ENCODE measurements around the gene PHACTR3. TPM values are rescaled to one million over a fixed set of nuclear protein-coding genes. Genes with fewer than 3 reads are reported as not detected.

PHACTR3 gene
- total and polyA plus RNA-seq, 7 experiments from 2014 or later = 0.49 TPM; not detected in 6

- H3K4me3 ChIP-seq (ENCODE audit: low read length) = no peak overlapping the region
- DNase-seq (no peak), ATAC-seq (no peak)
- Mint-ChIP-seq H3K36me3 (no peaks in the 10 kb centered on the region), H3K27me3 (peaks cover 0 to 22% (median 4%) of the 10 kb centered on the region in 5 donors), H3K4me1 (no peaks in the 10 kb centered on the region), H3K4me3 (no peak overlapping the region), H3K9me3 (peaks cover 0 to 4% (median 0%) of the 10 kb centered on the region in 11 donors), H3K27ac (no peak overlapping the region)
- ChIA-PET POLR2A (no interaction called here), CTCF (no interaction called here)
- H3K4me1 ChIP-seq (ENCODE audit: control insufficient read depth in 2 of 2, insufficient read depth in 2 of 2, low read length in 2 of 2) = no peaks in the 10 kb centered on the region
- no peak overlapping the region for H3K27ac ChIP-seq (ENCODE audit: low read depth, low read length)
- H3K27me3 ChIP-seq (ENCODE audit: control insufficient read depth in 2 of 2, insufficient read depth in 2 of 2, low read length in 2 of 2) = no peaks in the 10 kb centered on the region
- no peaks in the 10 kb centered on the region for H3K36me3 ChIP-seq (ENCODE audit: control insufficient read depth in 2 of 3, insufficient read depth in 3 of 3, low read length in 3 of 3)
- intact Hi-C loops (cut with micrococcal nuclease) = no loop called here
- no peaks in the 10 kb centered on the region for H3K9me3 ChIP-seq (ENCODE audit: control insufficient read depth in 2 of 3, low read length in 3 of 3)
Observed at GRCh38 chr20:59745201-59745600, 140.9 kb downstream of the PHACTR3 start.

- Histone ChIP-seq H3K36me3 (ENCODE audit: control insufficient read depth in 2 of 3, insufficient read depth in 3 of 3, low read length in 3 of 3) (no peaks in the 10 kb centered on the region), H3K4me1 (ENCODE audit: control insufficient read depth in 2 of 2, insufficient read depth in 2 of 2, low read length in 2 of 2) (no peaks in the 10 kb centered on the region), H3K27me3 (ENCODE audit: control insufficient read depth in 2 of 2, insufficient read depth in 2 of 2, low read length in 2 of 2) (no peaks in the 10 kb centered on the region), H3K27ac (ENCODE audit: low read depth, low read length) (no peak overlapping the region), H3K9me3 (ENCODE audit: control insufficient read depth in 2 of 3, low read length in 3 of 3) (no peaks in the 10 kb centered on the region), H3K4me3 (ENCODE audit: low read length) (no peak overlapping the region)
- DNase-seq (no peak), ATAC-seq (no peak)
- H3K27ac Mint-ChIP-seq = no peak overlapping the region
- H3K4me3 Mint-ChIP-seq = no peak overlapping the region
- H3K36me3 Mint-ChIP-seq = no peaks in the 10 kb centered on the region
- ChIA-PET CTCF (no interaction called here), POLR2A (no interaction called here)
- peaks cover 0 to 4% (median 0%) of the 10 kb centered on the region in 11 donors for H3K9me3 Mint-ChIP-seq
- peaks cover 0 to 23% (median 6%) of the 10 kb centered on the region in 5 donors for H3K27me3 Mint-ChIP-seq
- H3K4me1 Mint-ChIP-seq = no peaks in the 10 kb centered on the region
- intact Hi-C loops (cut with micrococcal nuclease) = no loop called here
Observed at GRCh38 chr20:59745716-59746115, 141.4 kb downstream of the PHACTR3 start.

- POLR2A ChIA-PET = no interaction called here
- Mint-ChIP-seq H3K9me3 (peaks cover 0 to 4% (median 0%) of the 10 kb centered on the region in 11 donors), H3K4me1 (no peaks in the 10 kb centered on the region), H3K27me3 (peaks cover 0 to 25% (median 9%) of the 10 kb centered on the region in 5 donors), H3K36me3 (no peaks in the 10 kb centered on the region), H3K4me3 (no peak overlapping the region), H3K27ac (no peak overlapping the region)
- no peaks in the 10 kb centered on the region for H3K9me3 ChIP-seq (ENCODE audit: control insufficient read depth in 2 of 3, low read length in 3 of 3)
- no peaks in the 10 kb centered on the region for H3K27me3 ChIP-seq (ENCODE audit: control insufficient read depth in 2 of 2, insufficient read depth in 2 of 2, low read length in 2 of 2)
- no peaks in the 10 kb centered on the region for H3K4me1 ChIP-seq (ENCODE audit: control insufficient read depth in 2 of 2, insufficient read depth in 2 of 2, low read length in 2 of 2)
- CTCF ChIA-PET = no interaction called here
- H3K27ac ChIP-seq (ENCODE audit: low read depth, low read length) = no peak overlapping the region
- ATAC-seq (no peak), DNase-seq (no peak)
- intact Hi-C loops (cut with micrococcal nuclease) = no loop called here
- no peaks in the 10 kb centered on the region for H3K36me3 ChIP-seq (ENCODE audit: control insufficient read depth in 2 of 3, insufficient read depth in 3 of 3, low read length in 3 of 3)
- no peak overlapping the region for H3K4me3 ChIP-seq (ENCODE audit: low read length)
Observed at GRCh38 chr20:59746155-59746554, 141.8 kb downstream of the PHACTR3 start.

GRCh38 chr20:59747671-59748515 is 143.6 kb downstream of the PHACTR3 start:
- intact Hi-C loops (cut with micrococcal nuclease) = no loop called here
- no peak overlapping the region for H3K27ac ChIP-seq (ENCODE audit: low read depth, low read length)
- Mint-ChIP-seq H3K9me3 (peaks cover 0 to 1% (median 0%) of the 10 kb centered on the region in 11 donors), H3K36me3 (no peaks in the 10 kb centered on the region), H3K27me3 (peaks cover 0 to 19% (median 8%) of the 10 kb centered on the region in 5 donors), H3K4me1 (peaks cover 0 to 4% (median 0%) of the 10 kb centered on the region in 7 donors), H3K4me3 (no peak overlapping the region), H3K27ac (no peak overlapping the region)
- CTCF ChIA-PET = no interaction called here
- no peaks in the 10 kb centered on the region for H3K36me3 ChIP-seq (ENCODE audit: control insufficient read depth in 2 of 3, insufficient read depth in 3 of 3, low read length in 3 of 3)
- H3K4me1 ChIP-seq (ENCODE audit: control insufficient read depth in 2 of 2, insufficient read depth in 2 of 2, low read length in 2 of 2) = no peaks in the 10 kb centered on the region
- no peaks in the 10 kb centered on the region for H3K9me3 ChIP-seq (ENCODE audit: control insufficient read depth in 2 of 3, low read length in 3 of 3)
- no peaks in the 10 kb centered on the region for H3K27me3 ChIP-seq (ENCODE audit: control insufficient read depth in 2 of 2, insufficient read depth in 2 of 2, low read length in 2 of 2)
- no peak overlapping the region for H3K4me3 ChIP-seq (ENCODE audit: low read length)
- ATAC-seq = no peak
- POLR2A ChIA-PET = no interaction called here
- no peak for DNase-seq

GRCh38 chr20:59748619-59749191 is 144.4 kb downstream of the PHACTR3 start:
- POLR2A ChIA-PET = no interaction called here
- no peak overlapping the region for H3K4me3 Mint-ChIP-seq
- H3K27ac Mint-ChIP-seq = no peak overlapping the region
- CTCF ChIA-PET = no interaction called here
- H3K4me1 Mint-ChIP-seq = peaks cover 0 to 12% (median 0%) of the 10 kb centered on the region in 7 donors
- Histone ChIP-seq H3K9me3 (ENCODE audit: control insufficient read depth in 2 of 3, low read length in 3 of 3) (no peaks in the 10 kb centered on the region), H3K4me1 (ENCODE audit: control insufficient read depth in 2 of 2, insufficient read depth in 2 of 2, low read length in 2 of 2) (no peaks in the 10 kb centered on the region), H3K36me3 (ENCODE audit: control insufficient read depth in 2 of 3, insufficient read depth in 3 of 3, low read length in 3 of 3) (no peaks in the 10 kb centered on the region), H3K27me3 (ENCODE audit: control insufficient read depth in 2 of 2, insufficient read depth in 2 of 2, low read length in 2 of 2) (no peaks in the 10 kb centered on the region), H3K4me3 (ENCODE audit: low read length) (no peak overlapping the region), H3K27ac (ENCODE audit: low read depth, low read length) (no peak overlapping the region)
- H3K36me3 Mint-ChIP-seq = no peaks in the 10 kb centered on the region
- intact Hi-C loops (cut with micrococcal nuclease) = no loop called here
- peaks cover 0 to 1% (median 0%) of the 10 kb centered on the region in 11 donors for H3K9me3 Mint-ChIP-seq
- ATAC-seq = no peak
- no peak for DNase-seq
- H3K27me3 Mint-ChIP-seq = peaks cover 0 to 27% (median 15%) of the 10 kb centered on the region in 5 donors

- ATAC-seq (no peak), DNase-seq (no peak)
- no peaks in the 10 kb centered on the region for H3K9me3 ChIP-seq (ENCODE audit: control insufficient read depth in 2 of 3, low read length in 3 of 3)
- H3K4me3 Mint-ChIP-seq = no peak overlapping the region
- peaks cover 0 to 12% (median 0%) of the 10 kb centered on the region in 7 donors for H3K4me1 Mint-ChIP-seq
- no peaks in the 10 kb centered on the region for H3K36me3 ChIP-seq (ENCODE audit: control insufficient read depth in 2 of 3, insufficient read depth in 3 of 3, low read length in 3 of 3)
- no peak overlapping the region for H3K27ac Mint-ChIP-seq
- peaks cover 0 to 31% (median 15%) of the 10 kb centered on the region in 5 donors for H3K27me3 Mint-ChIP-seq
- no peaks in the 10 kb centered on the region for H3K27me3 ChIP-seq (ENCODE audit: control insufficient read depth in 2 of 2, insufficient read depth in 2 of 2, low read length in 2 of 2)
- H3K4me3 ChIP-seq (ENCODE audit: low read length) = no peak overlapping the region
- H3K4me1 ChIP-seq (ENCODE audit: control insufficient read depth in 2 of 2, insufficient read depth in 2 of 2, low read length in 2 of 2) = no peaks in the 10 kb centered on the region
- peaks cover 0 to 1% (median 0%) of the 10 kb centered on the region in 11 donors for H3K9me3 Mint-ChIP-seq
- CTCF ChIA-PET = no interaction called here
- no peak overlapping the region for H3K27ac ChIP-seq (ENCODE audit: low read depth, low read length)
- POLR2A ChIA-PET = no interaction called here
- intact Hi-C loops (cut with micrococcal nuclease) = no loop called here
- H3K36me3 Mint-ChIP-seq = no peaks in the 10 kb centered on the region
Observed at GRCh38 chr20:59749301-59749700, 145.0 kb downstream of the PHACTR3 start.

All from naive thymus-derived CD4-positive, alpha-beta T cell (primary cell).